Activated naive CD4-positive, alpha-beta T cell treated with anti-CD3 and anti-CD28 coated beads, Interleukin-2, amount 50 U/mL, for 24 hours (primary cell): ENCODE measurements around the gene IFNA5.

Source experiments
- H3K27ac Mint-ChIP-seq: one replicate; pipeline ENCODE4 v1.8.0; 2021; ENCODE audit warnings: mild to moderate bottlenecking, mixed read lengths
- H3K27me3 Mint-ChIP-seq: one replicate; pipeline ENCODE4 v1.8.0; 2021; ENCODE audit warnings: mixed read lengths
- H3K36me3 Mint-ChIP-seq: one replicate; pipeline ENCODE4 v1.8.0; 2021; ENCODE audit warnings: mixed read lengths
- H3K4me1 Mint-ChIP-seq: one replicate; pipeline ENCODE4 v1.8.0; 2021; ENCODE audit warnings: mixed read lengths
- H3K4me3 Mint-ChIP-seq: one replicate; pipeline ENCODE4 v1.8.0; 2021; ENCODE audit warnings: mild to moderate bottlenecking, mixed read lengths
- H3K9me3 Mint-ChIP-seq: one replicate; pipeline ENCODE4 v1.8.0; 2021; ENCODE audit warnings: mixed read lengths

Gene IFNA5

DNA sequence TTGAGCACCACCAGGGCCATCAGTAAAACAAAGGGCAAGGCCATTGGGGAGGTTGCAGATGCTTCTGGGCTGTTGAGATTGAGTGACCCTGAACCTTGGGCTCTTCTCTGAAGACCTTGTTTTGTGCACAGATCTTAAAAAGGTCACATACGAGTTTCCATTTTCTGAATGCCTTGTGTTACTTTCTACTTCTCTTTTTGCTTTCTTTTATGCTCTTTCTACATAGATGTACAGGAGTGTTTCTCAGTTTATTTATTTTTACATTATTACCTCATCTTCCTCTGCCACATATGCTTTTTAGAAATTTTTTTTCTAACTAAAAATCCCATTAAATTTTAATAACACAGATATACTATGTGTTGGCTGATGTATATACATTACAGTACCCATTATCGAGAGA lies at the start of gene IFNA5:
Gene IFNA5 (minus strand): TSS at position 101 of the 400 bp plus-strand sequence. CDS start 57 bp downstream, at position 44.
- H3K27ac Mint-ChIP-seq: no peak within 1 kb of the TSS
- H3K36me3 Mint-ChIP-seq: peaks cover 7% of the 10 kb centered on the region
- H3K4me1 Mint-ChIP-seq: no peaks in the 10 kb centered on the region
- no peak within 1 kb of the TSS for H3K4me3 Mint-ChIP-seq
- peaks cover 29% of the 10 kb centered on the region for H3K27me3 Mint-ChIP-seq
- no peaks in the 10 kb centered on the region for H3K9me3 Mint-ChIP-seq

DNA sequence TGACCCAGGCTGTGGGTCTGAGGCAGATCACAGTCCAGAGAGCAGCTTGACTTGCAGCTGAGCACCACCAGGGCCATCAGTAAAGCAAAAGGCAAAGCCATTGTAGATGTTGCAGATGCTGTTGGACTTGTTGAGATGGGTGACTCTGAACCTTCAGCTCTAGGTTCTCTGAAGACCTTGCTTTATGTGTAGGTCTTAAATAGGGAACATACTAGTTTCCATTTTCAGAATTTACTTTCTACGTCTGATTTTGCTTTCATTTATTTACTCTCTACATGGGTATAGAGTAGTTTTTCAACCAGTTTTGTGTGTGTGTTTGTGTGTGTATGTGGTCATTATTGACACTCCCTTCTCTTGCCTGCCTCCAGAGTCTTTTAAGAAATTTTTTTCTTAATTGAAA lies 45.7 kb upstream of the IFNA5 start, which contains the start of gene IFNA6:
Gene IFNA6 (minus strand): TSS at position 101 of the 400 bp plus-strand sequence. CDS start 0 bp downstream, at position 101.
- no peaks in the 10 kb centered on the region for H3K4me1 Mint-ChIP-seq
- H3K27me3 Mint-ChIP-seq: peaks cover 7% of the 10 kb centered on the region
- no peak within 1 kb of the TSS for H3K4me3 Mint-ChIP-seq
- peaks cover 6% of the 10 kb centered on the region for H3K9me3 Mint-ChIP-seq
- no peak within 1 kb of the TSS for H3K27ac Mint-ChIP-seq
- peaks cover 3% of the 10 kb centered on the region for H3K36me3 Mint-ChIP-seq

GRCh38 chr9:21348430-21348970 lies 43.4 kb upstream of the IFNA5 start:
- Mint-ChIP-seq H3K9me3 (no peaks in the 10 kb centered on the region), H3K36me3 (peaks cover under 1% of the 10 kb centered on the region), H3K27ac (no peak overlapping the region), H3K4me1 (no peaks in the 10 kb centered on the region), H3K4me3 (no peak overlapping the region), H3K27me3 (peaks cover 7% of the 10 kb centered on the region)

DNA sequence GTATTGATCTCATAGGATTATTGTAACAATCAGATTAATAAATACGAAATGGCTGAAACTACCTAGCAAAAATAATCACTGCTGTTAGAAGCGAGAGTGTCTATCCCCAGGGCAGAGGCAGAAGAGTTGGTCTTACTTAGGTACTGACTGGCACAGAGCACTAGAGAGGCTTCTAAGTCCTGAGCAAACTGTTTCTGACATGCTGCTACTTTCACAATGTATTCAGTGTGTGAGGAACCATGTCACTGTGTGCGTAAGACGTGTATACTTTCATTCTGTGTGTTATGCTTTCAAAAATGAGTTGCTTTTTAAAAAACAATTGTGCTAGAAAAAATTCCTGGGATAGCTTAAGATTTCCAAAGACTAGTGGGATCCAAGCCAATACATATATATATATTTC lies 35.6 kb upstream of the IFNA5 start:
- H3K4me3 Mint-ChIP-seq: no peak overlapping the region
- peaks cover 11% of the 10 kb centered on the region for H3K4me1 Mint-ChIP-seq
- H3K27ac Mint-ChIP-seq: no peak overlapping the region
- H3K9me3 Mint-ChIP-seq: no peaks in the 10 kb centered on the region
- H3K36me3 Mint-ChIP-seq: peaks cover 1% of the 10 kb centered on the region
- H3K27me3 Mint-ChIP-seq: peaks cover 10% of the 10 kb centered on the region

GRCh38 chr9:21336457-21336856 lies 31.3 kb upstream of the IFNA5 start:
- Mint-ChIP-seq H3K4me1 (peaks cover 44% of the 10 kb centered on the region), H3K27ac (peak overlapping the region; percentile 84)

DNA sequence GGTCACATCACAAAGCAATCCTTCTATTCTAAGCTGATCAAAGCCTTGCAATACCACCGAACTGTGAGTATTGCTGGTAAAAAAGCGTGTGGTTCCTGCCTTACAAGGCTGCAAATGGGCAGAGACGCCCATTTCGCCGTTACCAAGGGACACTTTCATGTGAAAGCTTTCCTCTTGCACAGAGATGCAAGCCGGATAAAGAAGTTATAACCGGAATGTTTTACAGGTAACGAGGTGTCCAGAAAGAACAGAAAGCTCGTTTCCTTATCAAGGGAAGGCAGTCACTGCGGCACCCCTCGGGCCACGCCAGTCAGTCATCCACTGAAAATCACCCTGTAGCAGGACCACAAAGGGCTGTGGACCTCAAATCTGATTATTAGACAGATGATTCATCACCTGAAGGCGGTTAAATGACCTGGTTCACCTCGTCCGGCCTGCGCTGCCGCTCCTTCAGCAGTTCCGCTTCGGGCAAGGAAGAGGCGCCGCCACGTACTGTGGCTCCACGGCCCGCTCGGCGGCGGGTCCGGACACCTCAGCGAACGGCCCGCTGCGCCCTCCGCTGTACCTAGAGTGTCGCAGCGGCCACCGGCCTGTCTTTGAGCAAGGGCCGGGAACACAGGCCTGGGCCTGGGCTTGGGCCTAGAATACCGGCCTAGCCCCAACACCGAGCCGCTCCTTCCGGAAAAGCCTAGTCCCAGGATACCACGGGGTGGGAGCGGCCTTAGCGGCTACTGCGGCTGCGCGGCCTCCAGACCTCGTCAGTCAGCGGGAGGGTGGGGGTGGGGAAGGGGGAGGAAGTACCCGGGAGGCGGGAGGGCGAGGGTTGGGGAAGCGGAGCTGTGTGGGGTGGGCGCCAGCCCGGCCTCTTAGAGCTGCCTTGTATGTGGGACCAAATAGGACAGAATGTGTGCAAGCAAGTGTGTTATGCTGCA lies 29.9 kb upstream of the IFNA5 start, which contains the start of gene KLHL9:
Gene KLHL9 (minus strand): TSS at position 704 of the 932 bp plus-strand sequence. CDS start 545 bp downstream, at position 159.
- Mint-ChIP-seq H3K4me3 (peak within 1 kb of the TSS; percentile 93), H3K36me3 (peaks cover 14% of the 10 kb centered on the region), H3K4me1 (peaks cover 59% of the 10 kb centered on the region), H3K27me3 (no peaks in the 10 kb centered on the region), H3K27ac (peak within 1 kb of the TSS; percentile 95), H3K9me3 (peaks cover 4% of the 10 kb centered on the region)

More at GRCh38 chr9:21336457-21336856, 31.3 kb upstream of the IFNA5 start:
- Mint-ChIP-seq H3K9me3 (peaks cover 4% of the 10 kb centered on the region), H3K4me3 (peak overlapping the region; percentile 76), H3K36me3 (peaks cover 14% of the 10 kb centered on the region), H3K27me3 (peaks cover 3% of the 10 kb centered on the region)

- H3K27me3 Mint-ChIP-seq: no peaks in the 10 kb centered on the region
- H3K27ac Mint-ChIP-seq: peak overlapping the region; percentile 71
- peak overlapping the region; percentile 93 for H3K4me3 Mint-ChIP-seq
- H3K4me1 Mint-ChIP-seq: peaks cover 72% of the 10 kb centered on the region
- H3K9me3 Mint-ChIP-seq: peaks cover 4% of the 10 kb centered on the region
- peaks cover 14% of the 10 kb centered on the region for H3K36me3 Mint-ChIP-seq
Measured at GRCh38 chr9:21333226-21333625, 28.1 kb upstream of the IFNA5 start.

DNA sequence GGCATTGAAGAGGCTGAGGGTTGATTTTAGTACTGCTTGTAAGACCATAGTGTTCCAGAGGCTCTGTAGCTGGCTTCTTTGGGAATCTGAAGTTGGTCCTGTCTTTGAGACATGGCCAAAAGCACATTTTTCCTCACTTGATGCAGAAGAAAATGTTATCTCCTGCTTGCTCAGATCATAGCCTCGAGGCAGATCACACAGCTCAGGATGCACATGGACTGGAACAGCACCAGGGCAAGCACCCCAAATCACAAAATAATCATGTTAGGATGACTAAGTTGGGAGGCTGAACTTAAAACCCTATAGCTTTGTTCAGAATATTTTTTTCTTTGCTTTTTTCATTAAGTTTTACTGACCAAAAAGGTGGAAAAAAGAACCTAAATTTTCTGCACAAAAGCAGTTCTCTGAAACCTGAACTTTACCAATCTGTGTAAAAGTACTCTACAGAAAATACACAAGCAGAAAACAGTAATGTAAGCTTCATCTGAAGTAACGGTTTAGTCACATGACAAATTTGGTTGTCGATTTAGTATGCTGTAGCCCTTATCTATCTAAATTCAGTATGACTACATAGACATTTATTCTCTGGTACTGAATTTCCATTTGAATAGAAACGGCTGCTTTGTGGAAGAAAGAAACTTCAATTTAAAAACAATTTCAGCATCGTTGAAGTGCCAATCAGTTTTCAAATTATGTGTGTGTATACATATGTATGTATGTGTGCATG lies 26.7 kb upstream of the IFNA5 start:
- Mint-ChIP-seq H3K4me1 (peaks cover 86% of the 10 kb centered on the region), H3K9me3 (peaks cover 4% of the 10 kb centered on the region), H3K27me3 (no peaks in the 10 kb centered on the region), H3K27ac (no peak overlapping the region), H3K36me3 (peaks cover 14% of the 10 kb centered on the region), H3K4me3 (peak overlapping the region; percentile 71)

DNA sequence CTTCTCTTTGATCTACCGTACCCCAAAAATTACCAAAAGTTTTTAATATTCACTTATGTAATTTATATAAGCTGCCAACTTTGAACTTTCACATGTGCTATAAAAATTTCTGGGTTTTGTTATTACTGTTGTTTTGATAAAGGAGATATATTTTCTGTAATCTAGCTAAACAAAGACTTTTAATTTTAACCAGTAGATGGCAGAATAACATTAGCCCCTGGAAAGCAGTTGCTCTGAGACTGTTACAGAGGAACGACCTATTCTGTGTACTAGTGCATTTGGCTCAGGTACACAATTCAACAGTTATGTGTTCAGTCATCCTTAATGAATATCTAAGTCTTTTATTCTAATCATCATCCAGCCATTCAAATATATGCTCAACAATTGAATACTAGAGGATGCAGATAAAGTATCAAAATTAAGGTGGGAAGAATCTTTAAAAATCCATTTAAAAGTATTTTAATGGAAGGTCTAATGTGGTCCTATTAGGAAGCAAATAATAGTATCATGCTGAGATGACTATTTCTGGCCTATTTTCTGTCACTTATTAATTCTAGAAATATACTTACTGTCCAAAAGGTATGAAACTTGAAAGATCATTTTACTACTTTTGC lies 21.5 kb upstream of the IFNA5 start:
- H3K9me3 Mint-ChIP-seq: no peaks in the 10 kb centered on the region
- H3K4me3 Mint-ChIP-seq: peak overlapping the region; percentile 50
- H3K36me3 Mint-ChIP-seq: peaks cover 6% of the 10 kb centered on the region
- H3K27me3 Mint-ChIP-seq: no peaks in the 10 kb centered on the region
- no peak overlapping the region for H3K27ac Mint-ChIP-seq
- H3K4me1 Mint-ChIP-seq: peaks cover 64% of the 10 kb centered on the region

GRCh38 chr9:21324047-21324446 lies 18.9 kb upstream of the IFNA5 start:
- no peaks in the 10 kb centered on the region for H3K27me3 Mint-ChIP-seq
- no peaks in the 10 kb centered on the region for H3K9me3 Mint-ChIP-seq
- peaks cover 7% of the 10 kb centered on the region for H3K36me3 Mint-ChIP-seq
- no peak overlapping the region for H3K4me3 Mint-ChIP-seq
- peak overlapping the region; percentile 25 for H3K27ac Mint-ChIP-seq
- H3K4me1 Mint-ChIP-seq: peaks cover 49% of the 10 kb centered on the region

DNA sequence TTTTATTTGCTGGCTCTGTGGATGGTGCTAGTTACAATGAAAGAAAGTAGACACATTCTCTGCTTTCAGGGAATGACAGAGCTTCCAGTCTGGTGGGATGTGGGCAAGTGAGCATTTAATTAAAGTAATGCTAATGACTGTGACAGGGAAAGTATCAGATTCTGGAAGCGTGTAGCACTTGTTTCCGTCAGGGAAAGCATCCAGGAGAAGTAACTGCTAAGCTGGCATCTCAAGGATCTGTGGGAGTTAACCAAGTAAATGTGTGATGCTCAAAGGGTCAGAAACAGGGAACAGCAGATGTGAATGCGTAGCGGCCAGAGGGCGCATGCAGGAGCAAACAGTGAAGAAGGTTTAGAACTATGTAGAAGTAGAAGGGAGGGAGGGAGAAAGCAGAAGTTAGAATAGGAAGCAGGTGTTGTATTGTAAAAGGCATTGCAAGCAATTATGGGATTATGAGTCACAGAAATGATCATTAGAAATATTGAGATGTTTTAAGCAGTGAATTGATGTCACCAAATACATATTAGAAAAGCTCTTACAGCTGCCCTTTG lies 17.9 kb upstream of the IFNA5 start:
- peak overlapping the region; percentile 63 for H3K27ac Mint-ChIP-seq
- peaks cover 45% of the 10 kb centered on the region for H3K4me1 Mint-ChIP-seq
- no peaks in the 10 kb centered on the region for H3K27me3 Mint-ChIP-seq

DNA sequence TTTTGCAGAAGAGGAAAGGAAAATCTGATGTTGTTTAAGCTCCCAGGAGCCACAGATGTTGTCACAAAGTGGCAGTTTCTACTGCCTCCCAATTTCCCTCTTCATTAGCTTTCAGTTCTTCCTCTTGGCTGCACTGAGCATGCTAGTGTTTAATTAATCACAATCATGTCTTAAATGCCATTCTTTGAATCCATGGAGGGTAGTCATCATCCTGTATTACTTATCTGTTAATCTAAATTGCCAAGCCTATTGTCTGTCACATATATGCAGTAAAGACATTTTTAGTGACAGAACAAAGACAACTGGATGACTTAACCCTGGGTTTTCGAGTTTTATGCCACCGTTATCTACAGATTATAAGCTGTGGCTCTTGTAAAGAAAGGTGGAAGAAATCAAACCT lies 15.4 kb upstream of the IFNA5 start:
- H3K36me3 Mint-ChIP-seq: peaks cover 7% of the 10 kb centered on the region

More for the DNA sequence above, 17.9 kb upstream of the IFNA5 start:
- Mint-ChIP-seq H3K9me3 (no peaks in the 10 kb centered on the region), H3K36me3 (peaks cover 7% of the 10 kb centered on the region), H3K4me3 (no peak overlapping the region)

GRCh38 chr9:21317956-21318923 lies 13.1 kb upstream of the IFNA5 start:
- H3K27me3 Mint-ChIP-seq: no peaks in the 10 kb centered on the region
- no peak overlapping the region for H3K4me3 Mint-ChIP-seq
- peaks cover 13% of the 10 kb centered on the region for H3K4me1 Mint-ChIP-seq
- H3K27ac Mint-ChIP-seq: no peak overlapping the region
- no peaks in the 10 kb centered on the region for H3K9me3 Mint-ChIP-seq
- H3K36me3 Mint-ChIP-seq: peaks cover 6% of the 10 kb centered on the region

More for the DNA sequence above, 15.4 kb upstream of the IFNA5 start:
- H3K4me3 Mint-ChIP-seq: no peak overlapping the region
- H3K27me3 Mint-ChIP-seq: no peaks in the 10 kb centered on the region
- no peaks in the 10 kb centered on the region for H3K9me3 Mint-ChIP-seq
- no peak overlapping the region for H3K27ac Mint-ChIP-seq
- peaks cover 24% of the 10 kb centered on the region for H3K4me1 Mint-ChIP-seq

- no peaks in the 10 kb centered on the region for H3K9me3 Mint-ChIP-seq
- peaks cover 13% of the 10 kb centered on the region for H3K4me1 Mint-ChIP-seq
Measured at GRCh38 chr9:21316860-21317259, 11.7 kb upstream of the IFNA5 start.

More at GRCh38 chr9:21316860-21317259, 11.7 kb upstream of the IFNA5 start:
- no peak overlapping the region for H3K4me3 Mint-ChIP-seq
- peaks cover 1% of the 10 kb centered on the region for H3K36me3 Mint-ChIP-seq
- no peak overlapping the region for H3K27ac Mint-ChIP-seq
- H3K27me3 Mint-ChIP-seq: no peaks in the 10 kb centered on the region
